Activated CD4-positive, alpha-beta T cell treated with anti-CD3 and anti-CD28 coated beads for 36 hours (primary cell): ENCODE results near the gene GRHL1. TPM values are rescaled to one million over a fixed set of nuclear protein-coding genes. Genes with fewer than 3 reads are reported as not detected.

Experiments
- ATAC-seq: fragments of 200-7000 bp; cut with Tn5 transposase; one replicate; pipeline ENCODE4 v1.10.0; 2021; ENCODE audit warnings: mild to moderate bottlenecking, moderate library complexity
- CTCF ChIA-PET: fragments of 350-600 bp; sonication (Branson Sonifier 250); formaldehyde crosslinking; loops from one replicate; lab custom pipeline; 2021; ENCODE audit warnings: antibody characterized with exemption; lab: Charles Lee
- POLR2A ChIA-PET: fragments of 350-600 bp; sonication (Branson Sonifier 250); formaldehyde crosslinking; loops from one replicate; lab custom pipeline; 2021; ENCODE audit warnings: antibody characterized with exemption, inconsistent platforms; lab: Charles Lee
- DNase-seq: peaks from one replicate; pipeline ENCODE4 v3.0.0-alpha.2; 2020
- H3K27ac Mint-ChIP-seq: one replicate; pipeline ENCODE4 v1.8.0; 2021; ENCODE audit warnings: mixed read lengths
- H3K27me3 Mint-ChIP-seq: one replicate; pipeline ENCODE4 v1.8.0; 2021; ENCODE audit warnings: mixed read lengths
- H3K36me3 Mint-ChIP-seq: one replicate; pipeline ENCODE4 v1.8.0; 2021; ENCODE audit warnings: low read depth, mixed read lengths
- H3K4me1 Mint-ChIP-seq: one replicate; pipeline ENCODE4 v1.8.0; 2021; ENCODE audit warnings: mixed read lengths
- H3K4me3 Mint-ChIP-seq: one replicate; pipeline ENCODE4 v1.8.0; 2021; ENCODE audit warnings: mild to moderate bottlenecking, moderate library complexity, mixed read lengths
- H3K9me3 Mint-ChIP-seq: one replicate; pipeline ENCODE4 v1.8.0; 2021; ENCODE audit warnings: low read depth, mixed read lengths
- intact Hi-C, 2 experiments: fragments of 100-400 bp; cut with DNase I in 1 of 2; cut with micrococcal nuclease in 1 of 2; formaldehyde crosslinking; loops; one replicate each; pipeline versions ENCODE4 v1.14.2 to v1.15.1; 2022 to 2024; cut with DNase I, micrococcal nuclease
- total RNA-seq, 2 experiments: library from RNA; stranded (reverse); gene quantifications; one replicate each; pipeline ENCODE4 v1.2.3, GENCODE V29; 2021

The GRHL1 gene
- total RNA-seq, 2 experiments from 2014 or later: 0.27 to 0.53 TPM

GRCh38 chr2:9965119-9965822 is 13.8 kb downstream of the GRHL1 start:
- peaks cover 21% of the 10 kb centered on the region for H3K4me1 Mint-ChIP-seq
- ATAC-seq: peak; percentile 82
- H3K4me3 Mint-ChIP-seq: no peak overlapping the region
- intact Hi-C loops: no loop called here
- CTCF ChIA-PET: interaction anchor here (0.5 to 1.6 kb wide), 6 partner anchors 19 to 747 kb away, joined by 3 to 4 read pairs (median 3); no protein-coding TSS in a partner anchor
- no peaks in the 10 kb centered on the region for H3K27me3 Mint-ChIP-seq
- no peaks in the 10 kb centered on the region for H3K36me3 Mint-ChIP-seq
- peak overlapping the region; percentile 78 for H3K27ac Mint-ChIP-seq
- no peaks in the 10 kb centered on the region for H3K9me3 Mint-ChIP-seq
- POLR2A ChIA-PET: interaction anchor here (0.7 kb wide), 1 partner anchor 29 kb away, joined by 14 read pairs; no protein-coding TSS in a partner anchor
- no peak for DNase-seq

DNA sequence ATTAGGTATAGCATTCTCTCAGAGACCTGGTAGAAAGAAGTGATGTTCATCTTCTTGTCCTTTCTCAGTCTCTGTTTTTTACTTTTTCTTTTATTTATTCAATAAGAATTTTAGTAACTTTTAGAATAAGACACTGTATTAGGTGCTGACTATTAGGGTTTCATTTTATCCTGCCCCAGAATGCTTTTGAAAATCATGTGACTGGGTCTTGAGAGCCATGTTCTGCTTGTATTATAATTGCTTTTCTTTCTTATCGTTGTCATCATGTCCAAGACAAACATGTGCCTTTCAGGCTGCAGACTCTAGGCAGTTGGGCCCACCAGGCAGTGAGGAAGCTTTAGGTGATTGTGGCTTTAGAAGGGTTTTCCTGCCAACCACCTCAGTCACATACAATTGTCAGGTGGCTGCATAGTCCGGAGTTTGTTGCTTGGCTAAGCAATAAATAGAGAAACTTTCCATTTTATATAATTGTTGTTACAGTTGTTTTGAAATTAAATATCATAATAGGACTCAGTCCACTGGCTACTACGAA is 15.1 kb downstream of the GRHL1 start:
- Mint-ChIP-seq H3K9me3 (no peaks in the 10 kb centered on the region), H3K36me3 (no peaks in the 10 kb centered on the region), H3K4me3 (no peak overlapping the region), H3K27ac (no peak overlapping the region), H3K27me3 (no peaks in the 10 kb centered on the region), H3K4me1 (peaks cover 21% of the 10 kb centered on the region)
- POLR2A ChIA-PET: no interaction called here
- no peak for ATAC-seq
- intact Hi-C loops: no loop called here
- CTCF ChIA-PET: interaction anchor here (0.8 kb wide), 1 partner anchor 748 kb away, joined by 3 read pairs; no protein-coding TSS in a partner anchor
- DNase-seq: no peak

DNA sequence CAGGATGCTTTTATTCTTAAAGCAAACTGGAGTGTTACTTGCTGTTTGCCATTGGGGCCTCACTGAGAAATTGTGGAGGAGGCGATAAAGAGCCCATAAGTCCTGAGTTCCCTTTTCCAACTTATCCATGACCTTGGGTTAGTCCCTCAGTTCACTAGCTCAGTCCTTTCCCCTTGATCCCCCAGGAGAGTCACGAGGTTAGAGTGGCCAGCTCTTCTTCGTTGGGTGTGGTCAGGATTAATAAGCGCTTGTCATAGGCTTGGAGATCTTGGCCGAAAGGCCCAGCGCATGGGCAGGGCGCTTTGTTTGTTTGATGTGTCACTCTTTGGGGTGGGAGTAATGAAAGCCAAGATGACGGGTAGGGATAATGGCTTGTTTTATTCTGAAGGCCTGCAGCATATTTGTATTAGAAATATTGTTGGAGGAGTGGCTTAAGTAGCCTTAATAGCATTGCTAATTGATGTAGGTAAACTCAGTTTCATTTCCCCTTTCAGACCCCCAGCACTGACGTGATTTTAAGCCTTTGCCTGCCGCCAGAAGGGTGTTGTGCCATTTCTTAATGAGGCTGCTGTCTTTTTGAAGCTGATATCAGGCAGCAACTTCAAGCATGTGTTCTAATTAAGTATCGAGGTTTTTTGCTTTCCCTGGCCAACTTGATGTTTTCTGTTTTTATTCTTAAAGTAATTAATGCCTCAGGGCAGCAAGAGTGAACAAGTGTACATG is 15.7 kb downstream of the GRHL1 start:
- Mint-ChIP-seq H3K27me3 (no peaks in the 10 kb centered on the region), H3K36me3 (no peaks in the 10 kb centered on the region), H3K9me3 (no peaks in the 10 kb centered on the region), H3K4me3 (no peak overlapping the region), H3K4me1 (peaks cover 21% of the 10 kb centered on the region), H3K27ac (no peak overlapping the region)
- POLR2A ChIA-PET: no interaction called here
- no peak for ATAC-seq
- intact Hi-C loops: no loop called here
- CTCF ChIA-PET: interaction anchor here (1.3 to 2.6 kb wide), 2 partner anchors 14 to 17 kb away, joined by 4 to 10 read pairs; no protein-coding TSS in a partner anchor
- no peak for DNase-seq

DNA sequence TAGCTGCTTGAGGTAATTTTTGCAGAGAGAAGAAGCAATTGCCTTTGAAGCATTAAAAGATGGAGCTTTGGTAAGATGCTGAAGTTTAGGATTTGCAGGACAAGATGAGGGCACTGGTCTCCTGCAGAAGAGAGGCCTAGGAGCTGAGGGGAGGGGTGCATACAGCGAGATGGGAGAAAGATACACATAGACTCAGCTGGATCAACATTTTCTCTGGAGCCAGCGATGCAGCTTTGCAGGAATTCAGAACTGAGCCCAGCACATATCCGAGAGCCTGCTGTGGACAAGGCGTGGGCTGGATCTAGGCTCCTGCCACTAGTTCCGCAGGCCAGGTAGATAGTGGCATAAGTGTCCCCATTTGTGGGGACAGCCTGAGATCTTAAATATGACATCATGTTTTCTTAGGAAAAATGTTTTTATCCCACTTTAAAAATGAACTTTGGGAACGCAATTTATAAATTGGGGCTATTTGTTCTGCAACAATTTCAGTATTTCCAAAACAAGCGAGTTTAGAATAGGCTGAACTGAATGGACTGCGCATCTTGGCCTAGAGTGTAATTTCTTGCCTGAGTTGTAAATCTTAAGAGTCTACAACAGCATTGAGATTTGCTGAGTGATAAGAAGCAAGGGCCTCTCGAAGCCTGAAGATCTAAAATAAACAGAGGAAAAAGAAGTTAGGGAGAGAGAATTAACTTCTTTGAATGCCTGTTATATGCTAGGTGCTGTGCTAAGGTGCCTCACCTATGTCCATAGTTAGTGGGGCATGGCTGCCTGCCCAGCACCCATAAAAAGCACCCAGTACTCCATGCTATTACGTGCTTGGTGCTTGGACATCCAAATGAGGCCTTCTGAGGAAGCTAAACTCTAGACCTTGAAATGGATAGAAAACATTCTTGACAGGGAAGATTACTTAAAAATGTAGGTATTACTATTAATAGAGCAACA is 17.3 kb downstream of the GRHL1 start:
- DNase-seq (no peak), ATAC-seq (no peak)
- Mint-ChIP-seq H3K9me3 (no peaks in the 10 kb centered on the region), H3K4me1 (peaks cover 31% of the 10 kb centered on the region), H3K36me3 (no peaks in the 10 kb centered on the region), H3K27me3 (no peaks in the 10 kb centered on the region), H3K4me3 (no peak overlapping the region), H3K27ac (no peak overlapping the region)
- POLR2A ChIA-PET: no interaction called here
- CTCF ChIA-PET: interaction anchor here (1.3 to 2.6 kb wide), 3 partner anchors 8 to 15 kb away, joined by 4 to 14 read pairs (median 10); no protein-coding TSS in a partner anchor
- intact Hi-C loops: no loop called here

- DNase-seq (no peak), ATAC-seq (no peak)
- intact Hi-C loops: no loop called here
- no peaks in the 10 kb centered on the region for H3K27me3 Mint-ChIP-seq
- no peaks in the 10 kb centered on the region for H3K36me3 Mint-ChIP-seq
- no peak overlapping the region for H3K4me3 Mint-ChIP-seq
- no peak overlapping the region for H3K27ac Mint-ChIP-seq
- CTCF ChIA-PET: interaction anchor here (0.7 to 3.0 kb wide), 8 partner anchors 9 to 465 kb away, joined by 3 to 35 read pairs (median 4); no protein-coding TSS in a partner anchor
- H3K4me1 Mint-ChIP-seq: peaks cover 35% of the 10 kb centered on the region
- H3K9me3 Mint-ChIP-seq: no peaks in the 10 kb centered on the region
- POLR2A ChIA-PET: interaction anchor here (0.6 to 0.7 kb wide), 2 partner anchors 14 kb away, joined by 3 to 4 read pairs; no protein-coding TSS in a partner anchor
Observed at GRCh38 chr2:9970200-9971044, 18.9 kb downstream of the GRHL1 start.

DNA sequence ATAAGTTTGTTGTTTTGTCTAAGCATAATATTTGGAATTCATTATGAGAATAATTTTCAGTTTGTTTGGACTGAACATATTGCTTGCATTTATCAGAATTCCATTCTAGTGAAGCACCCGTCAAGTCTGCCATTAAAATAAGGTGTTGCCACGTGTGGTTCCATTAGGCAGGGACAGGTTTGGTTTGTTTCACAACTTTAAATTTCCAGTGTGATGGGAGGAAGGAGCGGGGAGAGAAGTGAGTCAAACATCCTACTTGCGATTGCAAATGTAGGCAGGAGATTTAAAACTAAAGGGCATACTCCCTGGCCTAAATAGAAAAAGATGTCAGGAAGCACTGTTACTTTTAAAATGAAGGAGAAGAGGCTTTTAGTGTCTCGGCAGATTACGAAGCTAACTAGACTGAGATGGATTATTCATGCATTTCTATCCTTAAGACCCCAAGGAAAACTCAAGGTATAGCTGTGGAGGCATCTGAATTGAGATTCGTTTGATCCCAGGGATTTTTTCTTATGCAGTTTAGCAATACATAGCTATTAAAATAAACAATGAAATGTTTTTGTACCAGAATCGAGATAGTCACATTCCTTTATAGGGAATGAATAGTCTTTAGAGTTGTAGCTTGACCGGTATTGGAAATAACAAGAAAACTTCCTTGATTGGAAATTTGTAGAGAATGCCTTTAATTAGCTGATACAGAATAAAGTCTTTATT is 19.8 kb downstream of the GRHL1 start:
- no peaks in the 10 kb centered on the region for H3K27me3 Mint-ChIP-seq
- H3K9me3 Mint-ChIP-seq: no peaks in the 10 kb centered on the region
- intact Hi-C loops: no loop called here
- POLR2A ChIA-PET: interaction anchor here (0.7 kb wide), 1 partner anchor 15 kb away, joined by 4 read pairs; no protein-coding TSS in a partner anchor
- peaks cover 38% of the 10 kb centered on the region for H3K4me1 Mint-ChIP-seq
- H3K4me3 Mint-ChIP-seq: no peak overlapping the region
- H3K36me3 Mint-ChIP-seq: no peaks in the 10 kb centered on the region
- ATAC-seq (no peak), DNase-seq (no peak)
- H3K27ac Mint-ChIP-seq: no peak overlapping the region
- CTCF ChIA-PET: interaction anchor here (0.6 to 3.0 kb wide), 12 partner anchors 10 to 464 kb away, joined by 3 to 35 read pairs (median 4); no protein-coding TSS in a partner anchor

DNA sequence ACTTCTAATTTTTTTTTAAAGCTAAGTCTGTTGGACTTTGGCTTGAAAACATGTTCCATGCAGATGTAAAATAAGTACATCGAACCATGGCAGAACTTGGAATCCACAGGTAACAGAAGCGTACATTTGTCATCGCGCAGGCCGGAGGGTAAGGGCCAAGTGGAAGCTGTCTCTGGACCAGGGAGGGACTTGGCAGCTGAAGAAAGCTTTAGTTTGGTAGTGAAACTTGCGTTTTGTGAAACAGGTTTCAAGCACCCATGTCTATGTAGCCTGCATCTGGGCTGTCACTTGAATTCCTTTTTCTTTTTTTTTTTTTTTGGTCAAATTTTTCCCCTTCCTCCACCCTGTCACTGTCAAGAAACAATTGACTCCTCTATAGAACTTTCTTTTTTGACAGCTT is 20.4 kb downstream of the GRHL1 start:
- H3K9me3 Mint-ChIP-seq: no peaks in the 10 kb centered on the region

DNA sequence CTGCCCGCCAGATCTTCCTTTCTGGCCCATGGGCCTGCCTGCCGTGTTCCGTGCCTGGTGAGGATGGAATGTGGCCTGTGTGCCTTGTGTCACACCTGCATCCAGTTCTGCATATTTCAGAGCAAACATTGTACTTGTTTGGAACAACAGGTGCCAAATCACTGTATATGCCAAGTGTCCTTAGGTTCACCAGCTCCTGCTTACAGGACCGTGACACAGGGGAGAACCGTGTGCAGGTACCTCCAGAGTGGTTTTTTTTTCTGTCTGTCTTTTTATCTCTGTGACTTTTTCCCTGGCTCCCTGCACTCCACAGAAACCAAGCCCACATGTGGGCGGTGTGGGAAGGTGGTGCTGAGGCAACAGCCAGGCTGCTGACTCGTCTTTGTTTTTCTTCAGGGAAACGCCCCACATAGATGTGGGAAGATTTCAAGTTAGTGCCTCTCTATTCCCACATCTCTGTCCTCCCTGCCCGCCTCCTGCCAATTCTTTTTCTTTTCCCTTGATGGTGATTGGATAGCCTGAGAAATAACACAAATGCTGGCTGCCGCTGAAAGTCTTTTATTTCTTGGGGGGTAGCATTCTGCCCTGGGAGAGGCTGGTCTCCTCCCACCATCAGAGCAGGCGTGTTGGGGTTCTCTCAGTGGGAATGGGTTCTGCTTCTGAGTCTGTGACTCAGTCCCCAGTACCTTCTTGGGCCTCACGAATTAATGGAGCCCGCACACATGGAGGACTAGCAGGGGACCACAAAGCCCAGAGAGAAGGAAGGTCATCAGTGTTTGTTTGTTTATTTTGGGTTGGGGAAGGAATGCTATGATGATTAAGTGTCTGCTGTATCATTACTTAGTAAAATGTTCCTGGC is 21.4 kb downstream of the GRHL1 start:
- no peak for ATAC-seq
- peak; percentile 31 for DNase-seq
- intact Hi-C loops: no loop called here
- ChIA-PET POLR2A (no interaction called here), CTCF (interaction anchor here (0.6 to 3.0 kb wide), 8 partner anchors 9 to 310 kb away, joined by 3 to 35 read pairs (median 4); no protein-coding TSS in a partner anchor)
- H3K36me3 Mint-ChIP-seq: no peaks in the 10 kb centered on the region
- H3K27me3 Mint-ChIP-seq: no peaks in the 10 kb centered on the region
- H3K9me3 Mint-ChIP-seq: no peaks in the 10 kb centered on the region
- peaks cover 42% of the 10 kb centered on the region for H3K4me1 Mint-ChIP-seq
- H3K27ac Mint-ChIP-seq: peak overlapping the region; percentile 32
- no peak overlapping the region for H3K4me3 Mint-ChIP-seq

More for the DNA sequence above, 20.4 kb downstream of the GRHL1 start:
- ATAC-seq: no peak
- H3K4me1 Mint-ChIP-seq: peaks cover 42% of the 10 kb centered on the region
- H3K27me3 Mint-ChIP-seq: no peaks in the 10 kb centered on the region
- ChIA-PET CTCF (interaction anchor here (0.6 to 3.0 kb wide), 11 partner anchors 10 to 311 kb away, joined by 3 to 35 read pairs (median 4); no protein-coding TSS in a partner anchor), POLR2A (no interaction called here)
- no peaks in the 10 kb centered on the region for H3K36me3 Mint-ChIP-seq
- intact Hi-C loops: no loop called here
- no peak overlapping the region for H3K27ac Mint-ChIP-seq
- DNase-seq: no peak
- H3K4me3 Mint-ChIP-seq: no peak overlapping the region

DNA sequence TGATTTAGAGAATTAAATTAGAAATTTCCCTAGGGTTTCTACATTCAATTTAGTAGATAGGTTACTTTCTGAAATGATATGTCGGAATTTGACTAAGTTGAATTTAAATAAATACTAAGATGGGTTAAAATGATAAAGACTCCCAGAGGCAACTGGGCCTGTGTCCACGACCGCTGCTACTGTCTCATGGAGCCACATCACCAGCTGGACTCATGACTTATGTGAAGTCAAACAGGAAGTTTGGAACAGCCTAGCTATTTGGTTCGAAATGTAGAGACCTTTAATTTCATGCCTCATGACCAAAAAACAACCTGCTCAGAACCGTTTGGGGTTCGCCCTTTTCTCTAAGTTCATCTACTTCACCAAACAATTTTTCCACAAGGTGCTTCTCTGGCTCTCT is 22.2 kb downstream of the GRHL1 start:
- Mint-ChIP-seq H3K36me3 (no peaks in the 10 kb centered on the region), H3K27ac (no peak overlapping the region), H3K27me3 (peaks cover 5% of the 10 kb centered on the region), H3K4me3 (no peak overlapping the region), H3K4me1 (peaks cover 46% of the 10 kb centered on the region), H3K9me3 (peaks cover 4% of the 10 kb centered on the region)
- no peak for ATAC-seq
- ChIA-PET CTCF (interaction anchor here (0.7 to 2.2 kb wide), 2 partner anchors 11 to 71 kb away, joined by 3 to 11 read pairs; no protein-coding TSS in a partner anchor), POLR2A (no interaction called here)
- intact Hi-C loops: no loop called here
- DNase-seq: no peak
